Cardiac septum (tissue), 1 donor: ENCODE results near the gene ADGRA1. TPM values are rescaled to one million over a fixed set of nuclear protein-coding genes. Genes with fewer than 3 reads are reported as not detected.
A peak's percentile ranks its signal among the peaks of the same experiment; 100 is the strongest.
"Not testable (repeated sequence)": the region's sequence is repeated elsewhere in the genome, so short reads cannot be mapped to it uniquely, and the experiment has no call there.

ENCODE experiments used
- DNase-seq: peaks from one replicate; pipeline ENCODE4 v3.0.0-alpha.2; 2020; ENCODE audit warnings: low spot score
- intact Hi-C: fragments of 100-400 bp; cut with DNase I; formaldehyde crosslinking; loops from one replicate; pipeline ENCODE4 v1.14.0; 2022
- total RNA-seq: library from RNA; stranded (reverse); fragmentation: NEBNext Ultra II Directional; extraction: Animal tissue kit (Norgen Biotek cat#: 25700); gene quantifications from one replicate; pipeline ENCODE4 v1.2.1, GENCODE V29; 2021
- donor health status: DM: no; HTN: no; CAD: no.

The ADGRA1 gene
- total RNA-seq, 1 donor from 2014 or later, result 0.19 TPM

DNA sequence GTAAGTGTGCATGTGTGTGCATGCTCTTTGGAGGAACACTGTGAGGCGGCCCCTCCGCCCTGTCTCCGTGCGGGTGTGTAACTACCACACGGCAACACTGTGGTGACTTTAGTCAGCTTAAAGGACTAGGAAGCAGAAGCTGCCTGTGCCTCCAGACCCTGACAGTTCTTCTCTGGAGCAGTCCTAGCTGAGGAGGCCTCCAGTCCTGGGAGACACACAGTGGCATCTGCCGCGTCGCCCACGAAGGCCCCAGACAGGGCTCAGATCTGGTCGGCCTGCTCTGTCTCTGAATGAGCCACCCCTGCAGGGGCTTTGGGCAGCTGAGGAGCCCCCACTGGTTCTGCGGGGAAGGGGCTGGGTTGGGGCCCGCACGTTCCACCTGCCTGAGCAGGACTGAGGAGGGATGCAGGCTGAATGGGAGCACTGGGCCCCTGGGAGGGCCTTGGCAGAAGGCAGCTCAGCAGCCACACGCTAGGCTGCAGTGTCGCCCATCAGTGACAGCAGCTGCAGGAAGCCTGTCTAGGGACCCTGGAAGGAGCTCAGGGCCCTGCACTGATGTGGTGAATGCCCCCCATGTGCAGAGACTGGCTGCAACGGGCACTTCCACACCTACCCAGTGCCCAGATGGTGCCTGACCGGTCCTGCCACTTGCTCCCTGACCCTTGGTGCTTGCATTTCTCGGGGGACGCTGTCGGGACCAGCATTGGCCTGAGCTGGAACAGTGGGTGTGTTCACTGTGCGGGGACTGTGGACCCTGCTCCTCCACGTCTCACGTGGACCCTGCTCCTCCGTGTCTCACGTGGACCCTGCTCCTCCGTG lies 45.0 kb downstream of the ADGRA1 start:
- peak; percentile 66 for DNase-seq
- intact Hi-C loops, result no loop called here

GRCh38 chr10:133133471-133134231 lies 45.9 kb downstream of the ADGRA1 start:
- intact Hi-C loops, result no loop called here
- DNase-seq, result peak; percentile 68

DNA sequence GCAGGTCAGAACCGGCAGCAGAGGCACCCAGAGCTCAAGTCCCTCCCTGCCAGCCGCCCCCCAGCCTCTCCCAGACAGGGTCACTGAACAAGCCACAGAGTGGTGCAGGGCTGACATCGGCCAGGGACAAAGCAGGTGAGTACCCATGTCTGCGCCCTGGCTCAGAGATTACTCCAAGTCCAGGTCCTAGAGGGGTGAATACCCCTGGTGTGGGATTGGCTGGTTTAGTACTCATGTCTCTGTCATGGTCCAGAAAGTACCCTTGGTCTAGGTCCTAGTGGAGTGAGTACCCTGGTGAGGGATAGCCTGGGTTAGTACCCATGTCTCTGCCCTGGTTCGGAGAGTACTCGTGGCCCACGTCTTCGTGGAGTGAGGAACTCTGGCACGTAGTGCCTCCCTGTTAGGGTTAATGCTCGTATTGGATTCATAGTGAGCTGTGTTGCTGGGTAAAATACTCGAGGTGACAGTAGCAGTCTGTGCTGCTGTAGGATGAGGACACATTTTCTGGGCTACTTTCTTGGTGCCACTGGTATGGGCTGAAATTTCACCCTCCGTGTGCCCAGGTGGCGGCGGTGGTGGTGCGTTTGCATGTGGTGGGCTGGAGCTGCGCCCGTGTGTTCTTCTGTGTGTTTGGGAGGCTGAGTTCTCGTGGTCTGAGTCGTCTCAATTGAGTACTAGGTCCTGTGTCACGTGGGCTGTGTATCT lies 46.8 kb downstream of the ADGRA1 start:
- intact Hi-C loops, result no loop called here
- DNase-seq, result peak; percentile 73

GRCh38 chr10:133135116-133135465 lies 47.4 kb downstream of the ADGRA1 start:
- DNase-seq, result no peak
- intact Hi-C loops, result no loop called here

DNA sequence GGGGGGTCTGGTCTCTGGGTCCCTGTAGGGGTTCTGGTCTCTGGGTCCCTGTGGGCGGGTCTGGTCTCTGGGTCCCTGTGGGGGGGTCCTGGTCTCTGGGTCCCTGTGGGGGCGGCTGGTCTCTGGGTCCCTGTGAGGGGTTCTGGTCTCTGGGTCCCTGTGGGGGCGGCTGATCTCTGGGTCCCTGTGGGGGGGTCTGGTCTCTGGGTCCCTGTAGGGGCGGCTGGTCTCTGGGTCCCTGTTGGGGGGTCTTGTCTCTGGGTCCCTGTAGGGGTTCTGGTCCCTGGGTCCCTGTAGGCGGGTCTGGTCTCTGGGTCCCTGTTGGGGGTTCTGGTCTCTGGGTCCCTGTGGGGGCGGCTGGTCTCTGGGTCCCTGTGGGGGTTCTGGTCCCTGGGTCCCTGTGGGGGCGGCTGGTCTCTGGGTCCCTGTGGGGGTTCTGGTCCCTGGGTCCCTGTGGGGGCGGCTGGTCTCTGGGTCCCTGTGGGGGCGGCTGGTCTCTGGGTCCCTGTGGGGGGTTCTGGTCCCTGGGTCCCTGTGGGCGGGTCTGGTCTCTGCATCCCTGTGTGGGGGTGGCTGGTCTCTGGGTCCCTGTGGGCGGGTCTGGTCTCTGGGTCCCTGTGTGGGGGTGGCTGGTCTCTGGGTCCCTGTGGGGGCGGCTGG lies 49.9 kb downstream of the ADGRA1 start:
- DNase-seq, result peak; percentile 26
- intact Hi-C loops, result not testable (repeated sequence)

GRCh38 chr10:133139551-133140065 lies 51.9 kb downstream of the ADGRA1 start:
- peak; percentile 24 for DNase-seq
- intact Hi-C loops, result loop anchor here (10.0 kb wide), 1 partner anchor 115 kb away; no protein-coding TSS in a partner anchor

DNA sequence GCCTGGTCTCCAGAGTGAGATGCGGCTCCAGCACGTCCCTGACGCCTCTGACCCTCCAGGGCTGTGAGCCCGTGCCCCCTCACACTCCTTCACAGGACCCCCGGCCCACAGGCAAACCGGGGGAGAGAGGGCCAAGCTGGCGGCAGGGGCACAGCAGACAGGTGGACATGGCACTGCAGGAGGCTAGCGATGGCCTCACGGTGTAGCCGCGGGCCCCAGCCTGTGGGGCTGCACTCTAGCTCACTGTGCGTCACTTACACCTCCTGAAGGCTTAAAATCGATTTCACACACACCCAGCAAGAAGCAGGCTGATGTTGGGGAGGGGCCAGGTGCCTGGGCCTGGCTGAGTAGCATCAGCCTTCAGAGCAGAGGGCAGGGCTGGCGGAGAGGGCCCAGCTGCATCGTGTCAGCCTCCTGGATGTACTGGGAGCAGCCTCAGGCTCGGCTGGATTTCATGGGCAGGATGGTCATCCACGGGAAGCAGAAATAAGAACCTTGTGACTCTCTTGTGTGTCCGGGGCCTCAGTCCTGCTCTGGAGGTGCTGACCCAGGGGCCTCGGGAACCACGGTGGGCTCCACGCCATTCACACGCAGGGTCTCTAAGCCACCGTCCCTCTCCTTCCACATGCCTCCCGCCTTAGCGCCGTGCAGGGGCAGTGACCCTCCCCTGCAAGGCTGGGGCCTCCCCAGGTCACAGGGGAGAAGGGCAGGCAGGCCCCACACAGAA lies 52.9 kb downstream of the ADGRA1 start:
- peak; percentile 54 for DNase-seq
- intact Hi-C loops, result loop anchor here (10.0 kb wide), 1 partner anchor 114 kb away; no protein-coding TSS in a partner anchor

DNA sequence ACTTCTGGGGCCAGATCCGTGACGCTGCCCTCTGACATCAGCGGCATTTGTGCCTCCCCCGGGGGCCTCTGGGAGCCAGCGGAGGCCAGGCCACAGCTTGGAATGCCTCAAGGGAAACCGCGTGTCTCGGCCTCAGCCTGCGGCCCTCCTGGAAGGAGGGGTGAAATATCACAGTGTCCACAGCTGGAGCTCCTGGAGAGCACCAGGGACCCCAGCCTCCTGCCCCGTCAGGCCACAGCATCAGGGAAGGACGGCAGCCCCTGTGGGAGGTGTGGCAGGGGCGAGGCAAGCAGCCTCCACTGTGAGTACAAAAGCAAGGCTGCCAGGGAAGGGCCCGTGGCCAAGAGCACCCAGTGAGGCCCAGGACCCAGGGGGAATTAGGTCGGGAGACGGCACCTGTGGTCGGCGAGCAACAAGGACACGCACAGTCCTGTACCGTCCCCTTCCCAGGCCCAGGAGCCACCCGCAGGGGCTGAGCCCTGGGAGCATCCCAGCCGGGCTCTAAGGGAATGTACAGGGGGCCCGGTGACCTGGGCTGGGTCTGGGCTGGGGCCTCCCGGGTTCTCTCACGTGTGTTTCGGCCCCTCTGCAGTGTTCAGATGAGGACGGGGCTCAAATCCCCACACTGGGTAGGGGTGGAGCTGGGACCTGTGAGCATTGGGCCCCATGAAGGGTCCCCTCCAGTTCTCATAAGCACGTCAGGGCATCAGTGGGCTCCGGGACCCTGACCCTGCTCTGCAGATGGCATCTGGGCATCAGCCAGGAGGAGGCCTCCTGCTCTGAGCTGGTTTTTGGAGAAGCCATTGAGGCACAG lies 53.6 kb downstream of the ADGRA1 start:
- intact Hi-C loops, result loop anchor here (10.0 kb wide), 1 partner anchor 113 kb away; no protein-coding TSS in a partner anchor
- DNase-seq, result peak; percentile 51

- DNase-seq, result peak; percentile 63
- intact Hi-C loops, result loop anchor here (10.0 kb wide), 1 partner anchor 113 kb away; no protein-coding TSS in a partner anchor
Measured at GRCh38 chr10:133141958-133142340, 54.2 kb downstream of the ADGRA1 start.

GRCh38 chr10:133142523-133143199 lies 54.9 kb downstream of the ADGRA1 start:
- DNase-seq, result peak; percentile 44
- intact Hi-C loops, result loop anchor here (10.0 kb wide), 1 partner anchor 112 kb away; no protein-coding TSS in a partner anchor

DNA sequence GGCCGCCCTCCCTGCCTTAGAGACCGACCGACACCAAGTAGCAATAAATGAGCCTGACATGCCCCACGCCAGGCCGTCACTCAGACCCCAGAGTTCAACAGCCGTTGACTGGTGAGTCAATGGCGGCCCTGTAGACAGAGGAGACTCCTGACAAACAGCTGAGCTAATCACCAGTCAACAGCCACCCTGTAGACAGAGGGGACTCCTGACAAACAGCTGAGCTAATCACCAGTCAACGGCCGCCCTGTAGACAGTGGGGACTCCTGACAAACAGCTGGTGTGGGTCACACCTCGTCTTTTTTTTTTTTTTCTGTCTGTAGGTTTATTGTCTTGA lies 55.4 kb downstream of the ADGRA1 start:
- peak; percentile 17 for DNase-seq
- intact Hi-C loops, result loop anchor here (10.0 kb wide), 1 partner anchor 112 kb away; no protein-coding TSS in a partner anchor

DNA sequence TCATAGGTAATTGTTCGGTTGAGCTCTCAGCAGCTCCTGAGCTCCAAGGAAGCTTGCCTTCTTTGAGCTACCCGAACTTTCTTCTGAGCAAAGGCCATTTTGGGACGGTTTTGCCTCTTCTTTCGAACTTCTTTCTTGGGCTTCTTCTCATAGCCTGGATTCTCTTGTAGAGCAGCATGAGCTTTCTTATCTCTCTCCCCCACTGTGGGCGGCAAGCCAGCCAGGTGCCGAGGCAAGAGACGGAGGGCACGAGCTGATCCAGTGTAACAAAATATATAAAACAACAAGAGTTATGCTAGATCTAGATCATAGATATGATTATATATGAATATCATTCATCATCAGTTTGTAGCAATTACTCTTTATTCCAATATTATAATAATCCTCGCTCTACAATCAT lies 55.8 kb downstream of the ADGRA1 start:
- intact Hi-C loops, result loop anchor here (10.0 kb wide), 1 partner anchor 111 kb away; no protein-coding TSS in a partner anchor
- DNase-seq, result peak; percentile 60

DNA sequence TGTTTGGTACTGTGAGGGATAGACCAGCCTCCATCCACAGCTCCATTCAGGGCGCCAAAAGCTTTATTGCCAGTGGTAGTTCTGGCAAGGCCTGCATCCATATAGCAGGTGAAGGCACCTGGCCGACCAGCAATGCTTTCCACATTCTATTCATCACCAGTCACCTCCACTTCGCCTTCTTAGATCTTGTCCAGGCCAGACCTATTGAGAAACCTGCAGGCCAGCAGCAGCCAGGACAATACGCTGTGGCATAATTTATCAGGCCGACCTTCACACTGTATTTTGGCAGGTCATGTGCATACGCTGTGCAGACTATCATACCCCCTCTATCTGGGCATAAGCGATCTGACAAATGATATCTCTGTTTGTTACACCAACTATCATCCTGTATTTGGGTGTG lies 57.0 kb downstream of the ADGRA1 start:
- no peak for DNase-seq

GRCh38 chr10:133150226-133150625 lies 62.5 kb downstream of the ADGRA1 start:
- intact Hi-C loops, result no loop called here
- DNase-seq, result no peak

More for the DNA sequence above, 57.0 kb downstream of the ADGRA1 start:
- intact Hi-C loops, result loop anchor here (10.0 kb wide), 1 partner anchor 110 kb away; no protein-coding TSS in a partner anchor

GRCh38 chr10:133150656-133151055 lies 62.9 kb downstream of the ADGRA1 start:
- peak; percentile 57 for DNase-seq
- intact Hi-C loops, result no loop called here

DNA sequence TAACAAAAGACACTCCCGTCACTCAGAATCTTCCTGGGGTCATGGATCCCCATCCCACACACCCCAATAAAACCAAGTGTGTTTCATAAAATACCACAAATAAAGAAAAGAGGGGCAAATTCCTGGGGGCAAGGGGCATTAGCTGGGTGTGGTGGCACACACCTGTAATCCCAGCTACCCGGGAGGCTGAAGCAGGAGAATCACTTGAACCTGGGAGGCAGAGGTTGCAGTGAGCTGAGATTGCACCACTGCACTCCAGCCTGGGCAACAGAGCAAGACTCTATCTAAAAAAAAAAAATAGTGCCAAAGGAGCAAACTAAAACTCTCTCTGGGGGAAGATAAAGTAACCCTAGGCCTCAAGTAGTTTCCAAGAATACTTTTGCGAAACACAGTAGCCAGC lies 63.3 kb downstream of the ADGRA1 start:
- intact Hi-C loops, DNase-seq: not testable (repeated sequence)

- DNase-seq, result peak; percentile 41
- intact Hi-C loops, result no loop called here
Measured at GRCh38 chr10:133151543-133151972, 63.8 kb downstream of the ADGRA1 start.
